Endodermal cell (in vitro differentiated cells): ENCODE results near the gene KCNJ16. TPM values are rescaled to one million over a fixed set of nuclear protein-coding genes. Genes with fewer than 3 reads are reported as not detected.

Source experiments
- DNase-seq: peaks from one replicate; pipeline ENCODE4 v3.0.0-alpha.2; 2017
- H3K27ac ChIP-seq: 2 replicates; pipeline ENCODE4 v1.5.1; 2013; ENCODE audit warnings: mild to moderate bottlenecking, low read depth, low read length, moderate library complexity
- H3K27me3 ChIP-seq: 2 replicates; pipeline ENCODE4 v1.6.1; 2013; ENCODE audit warnings: mild to moderate bottlenecking, low read length, moderate library complexity; ENCODE audit not compliant: insufficient read depth, control insufficient read depth, poor library complexity, severe bottlenecking
- H3K36me3 ChIP-seq: 2 replicates; pipeline ENCODE4 v1.7.0; 2013; ENCODE audit warnings: mild to moderate bottlenecking, low read length, moderate library complexity; ENCODE audit not compliant: control insufficient read depth, insufficient read depth
- H3K4me1 ChIP-seq: one replicate; pipeline ENCODE4 v1.7.0; 2013; ENCODE audit warnings: low read length; ENCODE audit not compliant: control insufficient read depth, insufficient read depth
- H3K4me3 ChIP-seq: 2 replicates; pipeline ENCODE4 v1.5.1; 2013; ENCODE audit warnings: mild to moderate bottlenecking, low read length, moderate library complexity
- H3K9ac ChIP-seq: 2 replicates; pipeline ENCODE4 v1.6.1; 2013; ENCODE audit warnings: mild to moderate bottlenecking, low read length, moderate library complexity; ENCODE audit not compliant: poor library complexity, severe bottlenecking; ENCODE audit errors: extremely low read depth
- H3K9me3 ChIP-seq: 2 replicates; pipeline ENCODE4 v1.6.1; 2013; ENCODE audit warnings: mild to moderate bottlenecking, low read length, moderate library complexity; ENCODE audit not compliant: control insufficient read depth
- H3K27ac Mint-ChIP-seq: 2 replicates; pipeline ENCODE4 v1.8.0; 2020; ENCODE audit warnings: mixed read lengths
- H3K27me3 Mint-ChIP-seq: 2 replicates; pipeline ENCODE4 v1.8.0; 2021; ENCODE audit warnings: mild to moderate bottlenecking, mixed read lengths; ENCODE audit not compliant: insufficient read depth
- H3K36me3 Mint-ChIP-seq: 2 replicates; pipeline ENCODE4 v1.8.0; 2020; ENCODE audit warnings: low read depth, mixed read lengths
- H3K4me1 Mint-ChIP-seq: 2 replicates; pipeline ENCODE4 v1.8.0; 2020; ENCODE audit warnings: mixed read lengths
- H3K4me3 Mint-ChIP-seq: 2 replicates; pipeline ENCODE4 v1.8.0; 2020; ENCODE audit warnings: mild to moderate bottlenecking, moderate library complexity, mixed read lengths
- H3K9me3 Mint-ChIP-seq: 2 replicates; pipeline ENCODE4 v1.8.0; 2020; ENCODE audit warnings: mild to moderate bottlenecking, mixed read lengths
- CTCF ChIP-seq: fragments of 200-600 bp; sonication (generic); conservative IDR thresholded peaks from 2 replicates; pipeline ENCODE4 v1.5.0; 2021; ENCODE audit warnings: antibody characterized with exemption, mild to moderate bottlenecking
- WGBS, 2 experiments: methylation state at CpG; one replicate each; pipeline versions ENCODE4 v1.1.5 to v1.1.7; 2013; ENCODE audit warnings: missing lambda C conversion rate in 2 of 2, mixed read lengths in 1 of 2; ENCODE audit not compliant: insufficient coverage in 1 of 2, insufficient read length in 1 of 2; 5-methylcytosine and 5-hydroxymethylcytosine counted together
- total RNA-seq, 2 donors: library from RNA; stranded (reverse); fragmentation: NEBNext Ultra II Directional in 1 of 2; extraction: Animal tissue kit (Norgen Biotek cat#: 25700) in 1 of 2; gene quantifications; 2 replicates in 1 of 2; 3 replicates in 1 of 2; pipeline ENCODE4 v1.2.1, GENCODE V29; 2021

The KCNJ16 gene
- total RNA-seq, 2 donors from 2014 or later = 0.68 to 1.5 TPM

- no peaks in the 10 kb centered on the region for H3K27me3 Mint-ChIP-seq
- H3K9me3 Mint-ChIP-seq = no peaks in the 10 kb centered on the region
- no peak for DNase-seq
- TF ChIP-seq CTCF = no peak
- H3K27ac Mint-ChIP-seq = no peak overlapping the region
- Histone ChIP-seq H3K9ac (no peak overlapping the region), H3K4me3 (no peak overlapping the region), H3K27ac (no peak overlapping the region), H3K36me3 (no peaks in the 10 kb centered on the region), H3K4me1 (no peaks in the 10 kb centered on the region), H3K9me3 (no peaks in the 10 kb centered on the region), H3K27me3 (no peaks in the 10 kb centered on the region)
- no peaks in the 10 kb centered on the region for H3K4me1 Mint-ChIP-seq
- H3K36me3 Mint-ChIP-seq = no peaks in the 10 kb centered on the region
- no peak overlapping the region for H3K4me3 Mint-ChIP-seq
- 88 to 94% methylated on average over 4 to 5 of the region's 5 CpGs for WGBS, 2 experiments
Observed at GRCh38 chr17:70034158-70034557, 40.9 kb upstream of the KCNJ16 start.

GRCh38 chr17:70037498-70037897 is 37.5 kb upstream of the KCNJ16 start:
- H3K27ac Mint-ChIP-seq = no peak overlapping the region
- WGBS, 2 experiments = 92 to 100% methylated on average over 1 to 2 of the region's 2 CpGs
- H3K36me3 ChIP-seq = no peaks in the 10 kb centered on the region

GRCh38 chr17:70040336-70040735 is 34.7 kb upstream of the KCNJ16 start:
- no peak overlapping the region for H3K4me3 ChIP-seq
- 95 to 100% methylated on average over 2 of the region's 2 CpGs for WGBS, 2 experiments
- no peaks in the 10 kb centered on the region for H3K9me3 Mint-ChIP-seq
- TF ChIP-seq CTCF = no peak
- no peaks in the 10 kb centered on the region for H3K27me3 ChIP-seq
- H3K9ac ChIP-seq = no peak overlapping the region
- DNase-seq = no peak
- no peaks in the 10 kb centered on the region for H3K9me3 ChIP-seq
- no peaks in the 10 kb centered on the region for H3K36me3 ChIP-seq
- H3K4me1 Mint-ChIP-seq = peaks cover 7% of the 10 kb centered on the region
- H3K36me3 Mint-ChIP-seq = no peaks in the 10 kb centered on the region
- H3K27ac Mint-ChIP-seq = no peak overlapping the region
- no peak overlapping the region for H3K4me3 Mint-ChIP-seq
- H3K4me1 ChIP-seq = no peaks in the 10 kb centered on the region
- H3K27me3 Mint-ChIP-seq = no peaks in the 10 kb centered on the region
- no peak overlapping the region for H3K27ac ChIP-seq

More at GRCh38 chr17:70037498-70037897, 37.5 kb upstream of the KCNJ16 start:
- Mint-ChIP-seq H3K36me3 (no peaks in the 10 kb centered on the region), H3K4me3 (no peak overlapping the region), H3K9me3 (no peaks in the 10 kb centered on the region), H3K27me3 (no peaks in the 10 kb centered on the region), H3K4me1 (peaks cover 7% of the 10 kb centered on the region)
- TF ChIP-seq CTCF = no peak
- Histone ChIP-seq H3K9ac (no peak overlapping the region), H3K27ac (no peak overlapping the region), H3K4me1 (no peaks in the 10 kb centered on the region), H3K9me3 (no peaks in the 10 kb centered on the region), H3K4me3 (no peak overlapping the region), H3K27me3 (no peaks in the 10 kb centered on the region)
- no peak for DNase-seq
